EH (cell line): ENCODE data around the gene PAN3.
A peak's percentile ranks its signal among the peaks of the same experiment; 100 is the strongest.

Source experiments
- DNase-seq: peaks from one replicate; pipeline ENCODE4 v3.0.0-alpha.2; 2015; ENCODE audit warnings: low read depth

Gene PAN3

GRCh38 chr13:28219408-28220099, 81.2 kb downstream of the PAN3 start:
- no peak for DNase-seq

GRCh38 chr13:28220166-28220565, 81.8 kb downstream of the PAN3 start:
- DNase-seq, result peak; percentile 27

- no peak for DNase-seq
Measured at GRCh38 chr13:28229522-28230411, 91.4 kb downstream of the PAN3 start.

DNA sequence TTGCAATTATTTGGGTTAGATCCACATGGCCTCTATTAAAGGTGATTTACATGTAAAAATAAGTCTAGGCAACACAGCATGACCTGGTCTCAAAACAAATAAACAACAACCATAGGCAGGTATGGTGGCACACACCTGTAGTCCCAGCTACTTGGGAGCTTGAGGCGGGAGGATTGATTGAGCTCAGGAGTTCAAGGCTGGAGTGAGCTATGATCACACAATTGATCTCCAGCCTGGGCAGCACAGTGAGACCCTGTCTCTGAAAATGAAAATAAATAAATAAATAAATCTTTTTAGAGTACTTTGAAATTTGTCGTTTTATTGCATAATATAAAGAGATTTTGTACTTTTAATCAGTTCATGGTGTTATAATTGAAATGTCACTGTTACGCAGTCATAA, 93.3 kb downstream of the PAN3 start:
- DNase-seq, result no peak

DNA sequence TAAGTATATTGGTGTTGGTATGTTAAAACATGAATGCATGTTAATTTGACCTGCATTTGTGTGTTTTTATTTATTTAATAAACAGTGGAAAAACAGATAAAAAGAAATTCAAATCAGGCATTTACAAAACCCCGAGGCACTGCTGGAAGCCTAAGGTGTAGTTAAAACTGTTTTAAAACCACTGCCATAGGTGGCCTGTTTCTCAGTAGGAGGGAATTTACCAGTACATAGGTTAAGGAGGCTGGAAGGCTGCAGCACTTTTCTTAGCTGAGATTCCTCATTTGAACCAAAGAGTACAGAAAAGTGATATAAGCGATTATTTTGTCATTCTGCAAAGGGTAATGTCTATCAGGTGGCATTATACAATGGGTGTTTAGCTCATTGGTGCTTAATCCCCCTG, 99.6 kb downstream of the PAN3 start:
- DNase-seq, result no peak

DNA sequence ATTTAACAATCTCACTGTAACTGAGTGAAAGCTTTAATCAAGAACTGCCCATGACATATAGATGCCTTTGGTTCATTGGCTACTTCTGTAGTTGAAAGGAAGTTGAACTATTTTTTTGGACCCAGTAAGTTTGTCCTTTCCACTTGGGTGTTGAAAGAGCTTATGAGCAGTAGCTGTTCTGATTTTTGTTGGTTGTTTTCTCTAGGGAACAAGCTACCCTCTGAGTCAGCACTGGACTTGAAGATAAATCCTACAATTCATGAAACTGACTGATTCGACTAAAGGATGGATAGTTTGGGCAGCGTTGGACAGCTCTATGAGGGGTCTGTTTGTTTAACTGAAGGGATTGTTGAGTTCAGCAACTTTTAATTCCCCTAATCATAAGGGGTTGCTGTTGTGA, 101.0 kb downstream of the PAN3 start:
- peak; percentile 6 for DNase-seq

DNA sequence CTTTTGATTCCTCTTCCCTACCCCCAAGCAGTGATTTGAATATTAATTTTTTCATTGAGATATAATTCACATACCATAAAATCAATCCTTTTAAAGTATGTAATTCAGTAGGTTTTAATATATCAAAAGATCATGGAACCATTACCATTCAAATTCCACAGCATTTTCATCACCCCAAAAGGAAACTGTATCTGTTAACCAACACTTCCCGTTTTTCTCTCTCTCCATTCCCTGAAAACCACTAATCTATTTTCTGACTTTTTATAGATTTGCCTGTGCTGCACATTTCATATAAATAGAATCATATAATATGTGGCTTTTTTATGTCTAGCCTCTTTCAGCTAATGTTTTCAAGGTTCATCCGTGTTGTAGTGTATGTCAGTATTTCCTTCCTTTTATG, 107.1 kb downstream of the PAN3 start:
- no peak for DNase-seq

DNA sequence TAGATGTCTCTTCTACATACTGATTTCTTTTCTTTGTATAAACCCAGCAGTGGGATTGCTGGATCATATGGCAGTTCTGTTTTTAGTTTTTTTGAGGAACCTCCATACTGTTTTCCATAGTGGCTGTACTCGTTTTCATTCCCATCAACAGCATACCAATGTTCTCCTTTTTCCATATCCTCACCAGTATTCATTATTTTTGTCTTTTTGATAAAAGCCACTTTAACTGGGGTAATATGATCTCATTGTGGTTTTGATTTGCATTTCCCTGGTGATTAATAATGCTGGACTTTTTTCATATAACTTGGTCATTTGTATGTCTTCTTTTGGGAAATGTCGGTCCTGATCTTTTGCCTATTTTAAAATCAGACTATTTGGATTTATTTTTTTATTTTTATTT, 108.5 kb downstream of the PAN3 start:
- peak; percentile 41 for DNase-seq

DNA sequence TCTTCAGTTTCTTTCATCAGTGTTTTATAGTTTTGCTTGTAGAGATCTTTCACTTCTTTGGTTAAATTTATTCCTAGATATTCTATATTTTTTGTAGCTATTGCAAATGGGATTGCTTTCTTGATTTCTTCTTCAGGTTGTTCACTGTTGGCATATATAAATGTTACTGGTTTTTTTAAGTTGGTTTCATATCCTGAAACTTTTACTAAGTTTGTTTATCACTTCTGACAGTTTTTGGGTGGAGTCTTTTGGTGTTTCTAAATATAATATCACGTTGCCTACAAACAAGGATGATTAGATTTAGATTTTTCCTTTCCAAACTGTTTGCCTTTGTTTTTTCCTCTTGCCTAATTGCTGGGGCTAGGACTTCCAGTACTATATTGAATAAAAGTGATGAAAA, 109.7 kb downstream of the PAN3 start:
- DNase-seq, result no peak

GRCh38 chr13:28250542-28250941, 112.2 kb downstream of the PAN3 start:
- DNase-seq, result no peak

GRCh38 chr13:28251466-28251865, 113.1 kb downstream of the PAN3 start:
- no peak for DNase-seq

GRCh38 chr13:28252547-28252946, 114.2 kb downstream of the PAN3 start:
- DNase-seq, result no peak

DNA sequence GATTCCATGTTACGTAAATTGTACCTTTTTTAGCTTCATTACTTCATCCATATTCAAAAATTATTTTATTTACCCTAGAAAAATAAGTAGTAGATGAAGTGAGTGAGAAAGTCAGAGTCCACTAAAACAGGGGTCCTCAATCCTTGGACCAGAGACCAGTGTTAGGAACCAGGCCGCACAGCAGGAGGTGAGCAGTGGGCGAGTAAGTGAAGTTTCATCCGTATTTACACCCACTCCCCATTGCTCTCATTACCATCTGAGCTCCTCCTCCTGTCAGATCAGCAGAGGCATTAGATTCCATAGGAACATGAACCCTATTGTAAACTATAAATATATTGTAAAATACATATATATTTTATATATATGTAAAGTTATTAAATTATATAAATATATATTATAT, 119.0 kb downstream of the PAN3 start:
- no peak for DNase-seq

GRCh38 chr13:28258417-28258816, 120.1 kb downstream of the PAN3 start:
- DNase-seq, result no peak

- no peak for DNase-seq
Measured at GRCh38 chr13:28267497-28267896, 129.2 kb downstream of the PAN3 start.

GRCh38 chr13:28268800-28269223, 130.5 kb downstream of the PAN3 start:
- DNase-seq, result no peak

DNA sequence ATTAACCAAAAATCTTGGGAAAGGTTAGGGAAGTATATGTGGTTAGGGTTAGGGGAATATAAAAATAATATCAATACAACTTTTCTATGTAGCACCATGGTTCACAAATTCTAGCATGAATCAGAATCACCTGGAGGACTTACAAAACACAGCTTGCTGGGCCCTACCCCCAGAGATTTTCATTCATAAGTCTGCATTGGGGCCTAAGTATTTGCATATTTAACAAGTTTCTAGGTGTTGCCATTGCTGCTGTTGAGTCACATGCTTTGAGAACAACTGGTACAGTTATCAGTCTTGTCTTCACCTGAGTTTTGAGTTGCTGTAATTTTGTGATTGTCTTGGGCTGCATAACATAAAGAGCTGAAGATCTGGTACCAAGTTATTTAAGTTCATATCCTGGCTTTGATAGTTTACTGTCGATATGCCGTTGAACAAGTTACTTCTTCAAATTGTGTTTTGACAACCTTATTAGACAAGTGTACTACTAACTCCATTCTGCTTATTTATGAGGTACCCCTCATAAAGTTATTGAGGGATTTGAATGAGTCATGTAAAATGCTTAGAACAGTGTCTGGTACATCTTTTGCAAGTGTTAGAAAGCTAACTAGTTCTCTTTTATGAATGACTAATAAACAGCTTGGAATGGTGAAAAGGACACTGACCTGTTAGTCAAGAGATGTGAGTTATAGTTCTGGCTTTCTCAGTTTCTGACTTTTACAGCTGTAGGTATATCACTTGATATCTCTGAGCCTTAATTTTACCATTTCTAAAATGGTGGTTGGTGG, 132.9 kb downstream of the PAN3 start:
- no peak for DNase-seq

- peak; percentile 15 for DNase-seq
Measured at GRCh38 chr13:28273919-28274318, 135.6 kb downstream of the PAN3 start.

GRCh38 chr13:28282451-28282850, 144.1 kb downstream of the PAN3 start:
- no peak for DNase-seq

- no peak for DNase-seq
Measured at GRCh38 chr13:28283600-28283999, 145.3 kb downstream of the PAN3 start.

- no peak for DNase-seq
Measured at GRCh38 chr13:28286263-28286662, 147.9 kb downstream of the PAN3 start.

DNA sequence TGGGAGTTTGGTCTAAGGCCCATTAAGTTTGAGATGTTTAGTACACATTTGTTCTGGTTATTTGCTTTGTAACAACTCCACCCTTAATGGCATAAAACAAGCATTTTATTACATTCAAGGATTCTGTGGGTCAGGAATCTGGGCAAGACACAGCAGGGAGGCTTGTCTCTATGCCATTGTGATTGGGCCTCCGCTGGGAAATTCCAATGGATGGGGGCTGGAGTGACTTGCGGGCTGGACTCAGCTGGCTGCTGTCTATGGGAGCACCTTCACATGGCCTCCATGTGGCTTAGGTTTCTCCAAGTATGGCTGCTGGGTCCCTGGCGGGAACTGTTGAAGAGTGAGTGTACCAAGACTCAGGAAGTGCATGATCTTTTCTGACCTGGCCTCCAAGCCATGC, 159.0 kb downstream of the PAN3 start:
- DNase-seq, result peak; percentile 51

DNA sequence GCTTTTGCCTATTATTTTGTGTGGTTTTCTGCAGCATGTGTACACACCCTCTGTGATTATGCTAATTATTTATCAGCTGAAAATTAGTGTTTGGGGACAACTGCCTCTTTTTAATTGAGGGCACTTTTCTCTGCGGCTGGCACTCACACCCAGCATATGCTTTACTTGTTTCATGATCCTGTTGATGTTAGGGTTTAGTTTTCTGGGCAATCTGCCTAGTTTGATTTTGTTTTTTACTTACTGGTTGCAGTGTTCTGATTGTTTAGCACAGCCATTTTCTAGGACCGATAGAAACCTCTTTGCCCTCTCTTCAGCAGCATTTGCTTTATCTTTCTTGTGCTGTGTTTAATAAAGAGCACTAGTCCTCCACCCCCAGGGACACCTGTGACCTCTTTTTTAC, 161.6 kb downstream of the PAN3 start:
- no peak for DNase-seq
